Placental pericyte (primary cell): ENCODE measurements around the gene CEACAM7. TPM values are rescaled to one million over a fixed set of nuclear protein-coding genes. Genes with fewer than 3 reads are reported as not detected.

ENCODE experiments used
- small RNA-seq: library from RNA; depleted of rRNA; stranded (forward); fragments of <200 nt; gene quantifications from one replicate; pipeline ENCODE3, GENCODE V24; 2012; ENCODE audit warnings: low replicate concordance
- total RNA-seq: library from RNA; depleted of rRNA; stranded (reverse); fragments of >200 nt; gene quantifications from 2 replicates; pipeline ENCODE4 v1.2.3, GENCODE V29; 2012

Gene CEACAM7
- not detected in 2 replicates for total RNA-seq

GRCh38 chr19:41688098-41688497 is at the start of gene CEACAM7:
Gene CEACAM7 (minus strand): TSS chr19:41688270. CDS start chr19:41688165, 105 bp downstream.

GRCh38 chr19:41708481-41708880 is 20.4 kb upstream of the CEACAM7 start, which contains the start of gene CEACAM5:
Gene CEACAM5 (plus strand): TSS chr19:41708626. CDS start chr19:41708732, 106 bp downstream.

DNA sequence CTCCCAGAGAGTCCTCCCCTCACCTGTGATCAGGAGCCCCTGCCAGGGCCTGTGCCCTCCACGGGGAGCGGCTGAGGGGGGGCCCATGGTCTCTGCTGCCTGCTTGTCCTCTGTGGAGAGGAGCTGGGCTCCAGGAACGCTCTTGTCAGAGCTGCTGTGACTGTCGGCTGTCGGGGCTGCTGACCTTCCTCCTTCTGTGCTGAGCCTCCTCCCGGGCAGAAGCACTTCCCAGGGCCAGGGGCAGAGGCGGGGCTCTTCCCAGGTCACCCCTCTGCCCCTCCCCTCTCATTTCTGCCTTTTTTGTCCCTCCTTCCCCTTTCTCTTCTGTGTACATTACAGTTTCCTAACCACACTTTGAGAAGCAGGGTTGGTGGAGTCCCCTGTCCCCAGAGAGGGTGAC is 61.2 kb downstream of the CEACAM7 start, which contains the start of gene CEACAM4:
Gene CEACAM4 (minus strand): TSS at position 198 of the 400 bp plus-strand sequence. CDS start 111 bp downstream, at position 87.

Small RNA genes lying within 50 kb of the gene (small RNA-seq; reads per million reads assigned to genes)
- gene AC243960.4, result not detected

Other genes with a start within 250 kb of the CEACAM7 start
- 61.6 and 68.1 TPM in 2 replicates for gene DMAC2, start 248.4 kb downstream of the CEACAM7 start, total RNA-seq
- not detected in 2 replicates for gene ERICH4, start 245.1 kb downstream of the CEACAM7 start, total RNA-seq
- gene CEACAM21, start 112.1 kb downstream of the CEACAM7 start, total RNA-seq, result not detected in 2 replicates
- gene CEACAM4, start 61.2 kb downstream of the CEACAM7 start, total RNA-seq, result not detected in 2 replicates
- not detected in 2 replicates for gene CEACAM5, start 20.4 kb upstream of the CEACAM7 start, total RNA-seq
- not detected in 2 replicates for gene CEACAM6, start 67.3 kb upstream of the CEACAM7 start, total RNA-seq
- gene CEACAM3, start 108.3 kb upstream of the CEACAM7 start, total RNA-seq, result not detected in 2 replicates
- not detected in 2 replicates for gene LYPD4, start 156.4 kb upstream of the CEACAM7 start, total RNA-seq
- gene DMRTC2, start 156.8 kb upstream of the CEACAM7 start, total RNA-seq, result not detected in 2 replicates
- gene RPS19, start 172.0 kb upstream of the CEACAM7 start, total RNA-seq, result 427 and 1,029 TPM in 2 replicates
- 0.22 TPM in 1 of 2 replicates, not detected in the other for gene CD79A, start 189.0 kb upstream of the CEACAM7 start, total RNA-seq
- 40.9 and 68.7 TPM in 2 replicates for gene ARHGEF1, start 194.9 kb upstream of the CEACAM7 start, total RNA-seq
- gene ERFL, start 240.2 kb upstream of the CEACAM7 start, total RNA-seq, result under 0.01 TPM in 1 of 2 replicates, not detected in the other